Raji (cell line): ENCODE measurements around the gene CPEB3.

Experiments
- POLR2A ChIP-seq: IDR thresholded peaks from 2 replicates; pipeline ENCODE4 v1.6.1; 2011; ENCODE audit warnings: low read depth, low read length, control low read depth; ENCODE audit not compliant: insufficient read depth

CPEB3 gene

DNA sequence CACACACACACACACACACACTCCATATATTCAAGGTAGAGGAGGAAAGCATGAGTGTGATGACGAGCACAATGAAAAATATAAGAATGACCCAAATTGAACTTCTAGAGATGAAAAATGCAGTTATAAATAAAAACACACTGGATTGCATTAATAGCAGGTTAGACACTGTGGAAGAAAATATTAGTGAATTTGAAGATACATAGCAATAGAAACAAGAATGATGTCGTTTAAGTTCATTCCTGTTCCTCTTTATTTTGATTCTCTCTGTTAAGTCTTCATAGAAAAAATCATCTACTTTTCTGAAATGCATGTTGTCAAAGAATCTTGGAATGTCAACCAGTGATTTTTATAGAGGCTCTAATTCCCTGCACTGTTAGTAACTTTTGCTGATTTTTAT, 288.9 kb downstream of the CPEB3 start:
- TF ChIP-seq POLR2A: no peak

- TF ChIP-seq POLR2A: no peak
Measured at GRCh38 chr10:92001581-92001980, 289.3 kb downstream of the CPEB3 start.
